ENCODE results near the gene CPVL.

The CPVL gene

DNA sequence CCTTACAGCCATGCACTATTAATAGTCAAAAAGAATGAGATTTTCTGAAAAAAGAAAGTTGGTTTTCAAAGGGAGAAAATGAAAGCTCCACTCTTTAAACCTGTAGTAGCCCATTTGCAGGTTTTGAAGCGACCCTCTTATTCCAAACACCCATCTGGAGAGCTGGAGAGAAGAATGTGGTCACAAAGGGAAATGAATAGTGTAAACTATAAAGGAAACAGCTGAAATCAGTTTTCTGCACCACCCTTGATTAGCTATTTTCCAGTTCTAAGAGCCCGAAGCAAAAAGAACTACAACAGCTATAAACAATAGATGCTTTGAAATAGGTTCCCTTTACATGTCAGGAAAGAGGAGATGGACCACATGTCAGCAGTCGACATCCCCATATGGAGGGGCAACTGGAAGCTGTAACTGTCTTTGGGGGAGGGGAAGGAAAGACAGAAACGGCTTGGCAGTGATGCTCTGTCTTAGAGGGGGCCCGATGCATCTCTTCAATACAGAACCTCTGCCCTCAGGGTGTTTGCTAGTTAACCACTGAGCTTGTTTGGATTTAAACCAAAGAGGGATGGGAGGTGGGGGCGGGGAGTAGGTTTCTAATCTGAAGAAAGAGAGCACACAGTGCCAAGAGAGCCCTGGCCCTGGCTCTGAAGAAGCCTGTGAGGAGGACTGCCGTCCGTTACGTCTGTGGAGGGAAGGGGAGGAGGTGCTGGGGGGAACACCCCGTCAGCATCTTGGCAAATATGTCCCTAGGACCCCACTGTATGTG is 55.3 kb downstream of the CPVL start:
- DNase-seq (ENCODE audit: low spot score): no peak

- DNase-seq (ENCODE audit: low spot score): no peak
Observed at GRCh38 chr7:29090151-29090805, 56.1 kb downstream of the CPVL start.

DNA sequence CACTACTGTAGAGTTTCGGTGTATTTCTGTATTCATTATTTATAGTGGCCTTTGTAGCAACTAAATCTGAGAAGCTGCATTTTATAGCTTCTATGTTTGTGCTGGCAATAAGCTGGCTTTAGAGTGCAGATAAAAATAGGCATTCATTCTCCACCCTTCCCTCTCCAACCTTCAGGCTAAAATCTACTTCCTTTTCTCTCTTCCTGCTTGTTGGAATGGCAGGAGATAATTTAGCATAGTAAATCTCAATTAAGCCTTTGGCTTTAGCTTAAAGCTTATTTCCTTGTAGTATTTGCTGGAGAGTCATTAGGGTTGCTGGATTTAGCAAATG is 58.5 kb downstream of the CPVL start:
- DNase-seq (ENCODE audit: low spot score): no peak

- no peak for DNase-seq (ENCODE audit: low spot score)
Observed at GRCh38 chr7:29086545-29086944, 59.8 kb downstream of the CPVL start.

- DNase-seq (ENCODE audit: low spot score): no peak
Observed at GRCh38 chr7:29084832-29085231, 61.5 kb downstream of the CPVL start.

DNA sequence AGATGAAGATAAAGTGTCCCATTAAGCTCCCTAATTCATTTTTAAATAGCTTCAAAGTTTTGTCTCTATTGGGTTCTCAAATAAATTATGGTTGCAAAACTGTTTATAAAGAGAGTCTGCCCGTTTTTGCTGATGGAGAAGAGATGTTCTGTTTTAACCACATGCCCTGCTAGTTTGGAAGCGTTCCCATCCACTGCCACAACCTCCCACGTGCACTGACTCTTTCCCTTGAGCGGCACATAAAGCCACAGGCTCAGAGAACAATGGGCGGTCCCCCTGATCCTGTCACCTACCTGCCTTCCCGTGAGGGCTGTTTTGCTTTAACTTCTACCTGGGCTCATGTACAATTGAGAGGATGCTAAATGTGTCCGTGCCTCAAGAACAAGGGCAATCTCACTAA is 65.5 kb downstream of the CPVL start:
- no peak for DNase-seq (ENCODE audit: low spot score)

- no peak for DNase-seq (ENCODE audit: low spot score)
Observed at GRCh38 chr7:29078311-29079260, 67.8 kb downstream of the CPVL start.

GRCh38 chr7:29077854-29078253 is 68.5 kb downstream of the CPVL start:
- no peak for DNase-seq (ENCODE audit: low spot score)

DNA sequence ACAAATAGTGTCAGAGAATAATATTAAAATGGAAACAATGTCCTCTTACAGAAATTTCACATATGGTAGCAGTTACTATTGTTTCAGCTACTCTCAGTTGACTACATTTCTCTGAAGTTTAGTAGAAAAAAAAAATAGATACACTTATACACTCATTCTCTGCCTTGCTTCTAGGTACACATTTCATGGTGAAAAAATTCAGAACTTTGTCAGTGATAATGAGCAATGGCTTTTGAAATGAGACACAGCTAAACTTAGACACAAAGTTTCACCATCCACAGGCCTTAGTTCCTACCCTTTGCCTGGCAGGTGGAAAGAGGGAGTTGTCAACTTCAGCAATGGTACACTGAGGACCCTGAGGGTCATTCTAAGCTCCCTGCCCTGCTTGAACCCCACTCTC is 69.2 kb downstream of the CPVL start:
- DNase-seq (ENCODE audit: low spot score): no peak

DNA sequence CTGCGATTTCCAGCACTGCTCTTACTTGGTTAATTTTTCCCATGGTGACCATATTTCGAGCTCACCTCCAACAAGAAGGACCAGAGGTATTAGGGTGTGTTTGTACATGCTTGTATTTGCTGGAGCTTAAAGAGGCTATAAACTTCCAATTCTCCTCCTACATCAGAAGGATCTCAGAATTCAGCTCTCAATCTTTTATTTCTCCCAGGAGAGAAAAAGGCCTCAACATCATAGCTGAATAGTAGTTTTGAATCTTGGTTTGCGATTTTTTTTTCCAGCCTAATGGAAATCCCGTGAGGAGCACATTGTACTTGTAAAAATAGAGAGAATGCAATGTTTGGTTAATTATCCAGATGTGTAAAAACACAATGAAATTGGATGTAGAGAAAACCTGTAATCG is 69.7 kb downstream of the CPVL start:
- DNase-seq (ENCODE audit: low spot score): no peak

- no peak for DNase-seq (ENCODE audit: low spot score)
Observed at GRCh38 chr7:29075606-29076005, 70.7 kb downstream of the CPVL start.

DNA sequence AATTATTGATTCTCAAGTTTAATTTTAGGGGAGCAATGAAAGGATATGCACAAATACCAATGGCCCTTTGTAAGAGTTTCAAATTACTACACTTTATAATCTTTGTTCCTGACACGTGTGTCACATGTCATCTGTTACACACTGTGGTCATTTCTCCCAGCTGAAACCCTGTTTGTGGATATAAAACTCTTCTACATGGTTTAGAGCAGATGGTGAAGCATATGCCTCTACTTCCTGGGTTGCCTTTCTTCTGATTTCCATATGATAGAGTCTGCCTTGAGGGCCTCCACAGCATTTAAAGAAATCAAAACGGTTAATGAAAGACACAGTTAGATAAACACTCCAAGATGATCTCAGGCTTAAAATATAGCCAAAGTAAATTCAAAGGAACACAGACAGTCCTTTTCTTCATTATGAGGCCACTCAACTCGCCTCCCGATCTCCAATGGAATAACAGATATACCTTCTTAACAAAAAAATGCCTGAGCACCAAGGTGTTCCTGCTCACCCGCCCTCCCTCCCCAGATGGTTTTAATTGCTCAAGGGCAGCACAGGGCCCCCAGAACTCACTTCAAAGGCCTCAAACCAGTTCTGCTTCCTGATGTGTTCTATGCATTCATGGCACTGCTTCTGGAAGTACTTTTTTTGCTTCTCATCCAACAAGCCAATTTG is 75.0 kb downstream of the CPVL start:
- no peak for DNase-seq (ENCODE audit: low spot score)

- DNase-seq (ENCODE audit: low spot score): no peak
Observed at GRCh38 chr7:29066641-29067040, 79.7 kb downstream of the CPVL start.

DNA sequence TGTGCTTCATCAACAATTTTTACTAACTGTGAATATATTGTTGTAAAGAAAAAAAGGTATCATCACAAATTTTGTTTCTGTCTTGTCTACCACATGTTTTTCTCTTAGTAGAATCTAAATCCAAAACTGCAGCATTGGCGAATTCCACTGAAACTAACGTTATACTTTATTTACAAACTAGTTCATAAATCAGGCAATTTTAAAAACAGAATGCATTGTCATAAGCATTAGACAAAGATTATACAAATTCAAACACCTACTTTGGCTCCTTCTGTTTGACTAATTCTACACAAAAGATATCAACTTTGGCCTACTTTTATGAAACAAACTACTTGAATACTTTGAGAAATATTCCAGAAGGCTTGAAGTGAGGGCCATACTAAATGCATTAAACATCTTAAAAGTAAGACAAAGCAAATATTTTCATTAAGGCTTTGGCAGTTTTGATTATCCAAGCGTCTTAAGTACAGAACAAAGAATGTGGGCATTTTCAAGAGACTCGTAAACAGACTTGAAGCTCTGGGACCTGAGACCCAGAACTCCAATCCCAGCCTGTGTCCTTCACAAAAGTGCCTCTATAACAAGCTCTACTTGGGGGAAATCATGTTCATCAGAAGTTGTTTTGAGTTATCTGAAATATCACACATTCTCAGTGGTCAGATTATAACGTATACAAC is 81.0 kb downstream of the CPVL start:
- no peak for DNase-seq (ENCODE audit: low spot score)

- DNase-seq (ENCODE audit: low spot score): no peak
Observed at GRCh38 chr7:29063872-29064271, 82.5 kb downstream of the CPVL start.

DNA sequence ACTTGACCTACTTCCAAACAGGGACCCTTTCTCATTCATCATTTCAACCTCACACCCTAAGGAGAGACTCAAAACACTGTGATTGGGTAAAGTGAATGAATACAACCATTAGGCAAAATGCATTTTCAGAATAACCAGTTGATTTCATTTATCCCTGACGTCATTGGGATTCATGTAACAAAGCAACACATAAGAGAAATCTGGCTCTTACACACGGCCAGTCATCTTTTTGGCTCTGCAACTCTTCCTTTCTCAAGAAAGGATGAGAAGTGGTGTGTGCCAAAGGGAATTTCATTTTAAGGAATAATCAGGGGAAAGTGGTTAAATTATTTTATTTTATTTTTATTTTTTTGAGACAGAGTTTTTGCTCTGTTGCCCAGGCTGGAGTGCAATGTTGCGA is 83.1 kb downstream of the CPVL start:
- no peak for DNase-seq (ENCODE audit: low spot score)

DNA sequence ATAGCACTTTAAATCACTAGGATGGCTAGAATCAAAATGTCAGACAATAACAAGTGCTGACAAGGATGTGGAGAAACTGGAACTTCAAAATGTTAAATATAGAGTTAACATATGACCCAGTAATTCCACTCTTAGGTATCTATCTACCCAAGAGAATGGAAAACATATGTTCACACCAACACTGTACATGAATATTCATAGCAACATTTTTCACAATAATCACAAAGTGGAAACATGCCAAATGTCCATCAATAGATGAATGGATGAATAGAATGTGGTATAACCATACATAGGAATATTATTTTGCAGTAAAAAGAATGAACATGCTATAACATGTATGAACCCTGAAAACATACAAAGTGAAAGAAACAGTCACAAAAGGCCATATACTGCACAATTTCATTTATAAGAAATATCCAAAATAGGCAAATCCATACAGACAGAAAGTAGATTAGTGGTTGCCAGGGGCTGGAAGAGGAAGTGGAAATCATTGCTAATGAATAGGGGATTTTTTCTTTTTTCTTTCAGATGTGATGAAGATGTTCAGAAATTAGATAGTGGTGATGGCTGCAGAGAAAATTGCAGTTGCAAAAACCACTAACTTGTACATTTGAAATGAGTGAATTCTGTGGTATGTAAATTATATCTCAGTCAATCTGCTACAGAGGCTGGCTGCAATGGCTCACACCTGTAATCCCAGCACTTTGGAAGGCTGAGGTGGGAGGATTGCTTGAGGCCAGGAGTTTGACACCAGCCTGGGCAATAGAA is 93.0 kb downstream of the CPVL start:
- DNase-seq (ENCODE audit: low spot score): no peak

DNA sequence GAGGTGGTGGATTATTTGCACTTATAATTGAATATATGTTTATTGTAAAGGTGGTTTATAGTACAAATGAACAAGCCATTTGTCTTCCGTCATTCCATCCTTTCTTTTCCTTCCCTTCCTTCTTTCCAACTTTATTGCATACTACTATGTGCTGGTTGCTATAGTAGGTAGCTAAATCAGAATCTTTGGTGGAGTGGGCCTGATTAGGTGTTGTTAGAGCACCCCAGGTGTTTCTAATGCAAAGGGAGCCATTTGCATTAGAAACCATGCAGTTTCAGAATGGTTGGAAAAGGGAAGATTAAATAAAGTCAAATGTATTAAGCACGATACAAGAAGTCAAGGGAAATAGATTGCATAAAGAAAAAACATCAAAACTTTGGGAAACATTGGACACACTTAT is 99.4 kb downstream of the CPVL start:
- DNase-seq (ENCODE audit: low spot score): no peak

GRCh38 chr7:29045258-29046086 is 100.9 kb downstream of the CPVL start:
- no peak for DNase-seq (ENCODE audit: low spot score)

DNA sequence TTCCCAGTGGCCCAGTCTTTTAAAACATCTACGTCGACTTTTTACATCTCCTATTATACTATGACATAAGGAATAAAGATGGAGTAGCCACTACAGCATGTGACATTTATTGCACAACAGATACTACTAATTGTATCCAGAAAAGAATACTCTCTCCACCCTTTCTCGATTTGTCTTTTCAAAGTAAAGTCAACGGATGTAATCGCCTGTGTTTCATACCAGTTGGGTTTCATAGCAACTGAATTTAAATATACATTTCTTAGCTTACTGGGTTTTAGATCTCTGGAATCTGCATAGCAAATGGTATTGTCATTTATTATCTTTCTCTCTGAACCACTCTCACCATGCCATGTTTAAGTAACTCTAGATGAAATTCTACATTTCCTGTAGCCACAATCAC is 101.8 kb downstream of the CPVL start:
- DNase-seq (ENCODE audit: low spot score): no peak

Data from CD4-positive, alpha-beta T cell treated with Interleukin-15 for 4 hours (primary cell).